ENCODE results near the gene RNF138.

RNF138 gene

GRCh38 chr18:32092422-32093101 lies 888 bp downstream of the RNF138 start:
- Histone ChIP-seq H4K20me1 (ENCODE audit: low read depth, low read length) (peaks cover 36% of the 10 kb centered on the region), H2AFZ (ENCODE audit: low read depth, low read length, severe bottlenecking) (peak overlapping the region; percentile 73), H3K4me3 (ENCODE audit: insufficient read depth, low read length, poor library complexity, severe bottlenecking) (peak overlapping the region; percentile 94), H3K79me2 (ENCODE audit: insufficient read depth, low read length) (peaks cover 51% of the 10 kb centered on the region), H3K9me3 (ENCODE audit: insufficient read depth, low read length) (no peaks in the 10 kb centered on the region), H3K36me3 (ENCODE audit: low read length) (peaks cover 15% of the 10 kb centered on the region), H3F3A (ENCODE audit: insufficient read depth) (peaks cover 19% of the 10 kb centered on the region), H3K27me3 (ENCODE audit: low read length) (no peaks in the 10 kb centered on the region), H3K27ac (ENCODE audit: low read depth, low read length) (peak overlapping the region; percentile 89), H3K4me2 (ENCODE audit: low read depth, low read length, poor library complexity, severe bottlenecking) (peak overlapping the region; percentile 96), H3K9ac (ENCODE audit: low read length) (peak overlapping the region; percentile 94), H3K9me2 (replicated peaks; ENCODE audit: insufficient read depth, low read length) (no peaks in the 10 kb centered on the region)
- TF ChIP-seq EZH2phosphoT487 (conservative IDR thresholded peaks at IDR 0.05; ENCODE audit: low read length) = no peak
- TF ChIP-seq, protein P1, sequence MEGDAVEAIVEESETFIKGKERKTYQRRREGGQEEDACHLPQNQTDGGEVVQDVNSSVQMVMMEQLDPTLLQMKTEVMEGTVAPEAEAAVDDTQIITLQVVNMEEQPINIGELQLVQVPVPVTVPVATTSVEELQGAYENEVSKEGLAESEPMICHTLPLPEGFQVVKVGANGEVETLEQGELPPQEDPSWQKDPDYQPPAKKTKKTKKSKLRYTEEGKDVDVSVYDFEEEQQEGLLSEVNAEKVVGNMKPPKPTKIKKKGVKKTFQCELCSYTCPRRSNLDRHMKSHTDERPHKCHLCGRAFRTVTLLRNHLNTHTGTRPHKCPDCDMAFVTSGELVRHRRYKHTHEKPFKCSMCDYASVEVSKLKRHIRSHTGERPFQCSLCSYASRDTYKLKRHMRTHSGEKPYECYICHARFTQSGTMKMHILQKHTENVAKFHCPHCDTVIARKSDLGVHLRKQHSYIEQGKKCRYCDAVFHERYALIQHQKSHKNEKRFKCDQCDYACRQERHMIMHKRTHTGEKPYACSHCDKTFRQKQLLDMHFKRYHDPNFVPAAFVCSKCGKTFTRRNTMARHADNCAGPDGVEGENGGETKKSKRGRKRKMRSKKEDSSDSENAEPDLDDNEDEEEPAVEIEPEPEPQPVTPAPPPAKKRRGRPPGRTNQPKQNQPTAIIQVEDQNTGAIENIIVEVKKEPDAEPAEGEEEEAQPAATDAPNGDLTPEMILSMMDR (IDR thresholded peaks at IDR 0.05; ENCODE audit: insufficient read depth, low read length, poor library complexity, severe bottlenecking) = no peak

- H3K4me3 ChIP-seq (ENCODE audit: insufficient read depth, low read length, poor library complexity, severe bottlenecking) = peak overlapping the region; percentile 94
- H3K36me3 ChIP-seq (ENCODE audit: low read length) = peaks cover 15% of the 10 kb centered on the region
- H3K9me3 ChIP-seq (ENCODE audit: insufficient read depth, low read length) = no peaks in the 10 kb centered on the region
- H3K9ac ChIP-seq (ENCODE audit: low read length) = peak overlapping the region; percentile 94
- no peaks in the 10 kb centered on the region for H3K9me2 ChIP-seq (replicated peaks; ENCODE audit: insufficient read depth, low read length)
- peak overlapping the region; percentile 96 for H3K4me2 ChIP-seq (ENCODE audit: low read depth, low read length, poor library complexity, severe bottlenecking)
- H3K27ac ChIP-seq (ENCODE audit: low read depth, low read length) = peak overlapping the region; percentile 78
- peaks cover 56% of the 10 kb centered on the region for H3K79me2 ChIP-seq (ENCODE audit: insufficient read depth, low read length)
- no peaks in the 10 kb centered on the region for H3K27me3 ChIP-seq (ENCODE audit: low read length)
- TF ChIP-seq EZH2phosphoT487 (conservative IDR thresholded peaks at IDR 0.05; ENCODE audit: low read length) = no peak
- TF ChIP-seq, protein P1 (IDR thresholded peaks at IDR 0.05; ENCODE audit: insufficient read depth, low read length, poor library complexity, severe bottlenecking) = no peak
- H3F3A ChIP-seq (ENCODE audit: insufficient read depth) = peaks cover 19% of the 10 kb centered on the region
- H2AFZ ChIP-seq (ENCODE audit: low read depth, low read length, severe bottlenecking) = peak overlapping the region; percentile 73
- H4K20me1 ChIP-seq (ENCODE audit: low read depth, low read length) = peaks cover 36% of the 10 kb centered on the region
These were observed 1.4 kb downstream of the RNF138 start for GRCh38 chr18:32093102-32093511.

DNA sequence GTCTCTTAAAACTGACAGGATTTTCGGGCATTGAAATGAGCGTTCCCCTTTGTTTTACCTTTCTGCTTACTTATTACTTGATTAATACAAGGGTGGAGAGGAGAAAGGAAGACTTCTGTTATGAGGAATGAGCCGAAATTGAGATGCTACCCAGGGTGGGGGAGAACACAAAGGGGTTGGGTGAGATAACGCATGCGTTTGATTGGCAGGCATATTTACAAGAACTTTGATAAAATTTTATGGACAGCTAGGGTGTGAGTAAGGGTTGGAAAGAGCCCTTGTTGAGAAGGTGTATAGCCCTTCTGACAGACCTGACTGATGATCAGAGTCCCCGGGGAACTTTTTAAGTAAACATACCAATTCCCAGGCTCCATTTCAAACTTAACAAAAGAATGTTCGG lies 1.8 kb downstream of the RNF138 start:
- peaks cover 15% of the 10 kb centered on the region for H3K36me3 ChIP-seq (ENCODE audit: low read length)
- H3F3A ChIP-seq (ENCODE audit: insufficient read depth) = peaks cover 19% of the 10 kb centered on the region
- no peaks in the 10 kb centered on the region for H3K9me2 ChIP-seq (replicated peaks; ENCODE audit: insufficient read depth, low read length)
- peak overlapping the region; percentile 96 for H3K4me2 ChIP-seq (ENCODE audit: low read depth, low read length, poor library complexity, severe bottlenecking)
- H3K4me3 ChIP-seq (ENCODE audit: insufficient read depth, low read length, poor library complexity, severe bottlenecking) = peak overlapping the region; percentile 94
- H3K27me3 ChIP-seq (ENCODE audit: low read length) = no peaks in the 10 kb centered on the region
- TF ChIP-seq EZH2phosphoT487 (conservative IDR thresholded peaks at IDR 0.05; ENCODE audit: low read length) = no peak
- TF ChIP-seq, protein P1 (IDR thresholded peaks at IDR 0.05; ENCODE audit: insufficient read depth, low read length, poor library complexity, severe bottlenecking) = no peak
- peak overlapping the region; percentile 78 for H3K27ac ChIP-seq (ENCODE audit: low read depth, low read length)
- H3K79me2 ChIP-seq (ENCODE audit: insufficient read depth, low read length) = peaks cover 60% of the 10 kb centered on the region
- H2AFZ ChIP-seq (ENCODE audit: low read depth, low read length, severe bottlenecking) = peak overlapping the region; percentile 73
- H4K20me1 ChIP-seq (ENCODE audit: low read depth, low read length) = peaks cover 36% of the 10 kb centered on the region
- H3K9me3 ChIP-seq (ENCODE audit: insufficient read depth, low read length) = no peaks in the 10 kb centered on the region
- peak overlapping the region; percentile 94 for H3K9ac ChIP-seq (ENCODE audit: low read length)

Measured in SU-DHL-6 (cell line).